Measurements from ENCODE around the gene HNF4A. TPM values are rescaled to one million over a fixed set of nuclear protein-coding genes. Genes with fewer than 3 reads are reported as not detected.

The HNF4A gene
- total and polyA plus RNA-seq, 2 of the 13 experiments (the other 11 are each of a cell fraction or from before 2014, with no cell fraction given): 80.9 to 169 TPM

DNA sequence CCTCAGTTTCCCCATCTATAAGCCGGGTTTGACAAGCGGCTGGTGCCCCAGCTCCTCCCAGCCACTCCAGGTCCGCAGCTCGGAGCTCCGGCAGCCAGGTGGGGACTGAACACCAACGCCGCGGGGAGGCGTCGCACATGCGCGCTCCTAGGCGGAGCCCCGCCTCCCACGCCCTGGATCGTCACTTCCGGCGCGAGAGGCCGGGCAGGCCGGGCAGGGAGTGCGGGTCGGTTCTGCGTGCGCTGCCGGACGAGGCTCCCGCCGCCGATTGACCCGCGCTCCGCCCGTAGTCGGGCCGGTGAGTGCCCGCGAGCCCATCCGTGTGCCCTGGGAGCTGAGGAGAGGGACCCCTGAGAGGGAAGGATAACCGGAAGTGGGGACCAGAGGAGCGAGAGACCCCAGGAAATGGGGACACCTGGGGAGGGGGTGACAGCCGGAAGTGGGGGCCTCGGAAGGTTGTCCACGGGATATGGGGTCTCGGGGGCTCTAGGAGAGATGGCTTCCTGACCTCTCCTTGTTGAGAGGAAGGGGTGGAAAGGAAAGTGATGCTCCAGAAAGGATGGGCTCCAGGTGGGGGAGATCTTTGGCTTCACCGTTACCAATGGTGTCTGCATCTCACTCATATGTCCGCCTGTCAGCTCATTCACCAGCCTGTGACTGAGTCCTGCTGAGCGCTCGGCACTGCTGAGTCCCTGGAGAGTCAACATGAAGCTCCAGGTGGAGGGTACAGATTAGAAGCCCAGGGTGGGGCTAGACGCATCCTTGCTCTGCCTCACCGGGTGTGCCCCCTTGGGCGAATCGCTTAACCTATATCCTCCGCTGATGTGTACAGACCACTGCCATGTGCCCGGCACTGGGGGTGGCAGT lies 120.4 kb downstream of the HNF4A start, which contains the start of gene TTPAL (continued):
- TF ChIP-seq ZNF33A (CRISPR knock-in tag; IDR thresholded peaks at IDR 0.05; ENCODE audit: borderline replicate concordance) (no peak), ZFP1 (CRISPR knock-in tag; IDR thresholded peaks at IDR 0.05) (peak; percentile 63; the same call in 1 of the 2 replicates), ZFYVE20 (CRISPR knock-in tag; IDR thresholded peaks at IDR 0.05; ENCODE audit: borderline replicate concordance, low read depth) (no peak), ZNF776 (CRISPR knock-in tag; IDR thresholded peaks at IDR 0.05) (peak; percentile 99), ZBTB38 (CRISPR knock-in tag; IDR thresholded peaks at IDR 0.05) (peak; percentile 98), NAIF1 (CRISPR knock-in tag; IDR thresholded peaks at IDR 0.05; ENCODE audit: borderline replicate concordance) (peak; percentile 69; the same call in 1 of the 2 replicates), MTA3 (CRISPR knock-in tag; IDR thresholded peaks at IDR 0.05) (no peak), SALL2 (CRISPR knock-in tag; IDR thresholded peaks at IDR 0.05) (peak; percentile 71; the same call in 1 of the 2 replicates), MATR3 (CRISPR knock-in tag; IDR thresholded peaks at IDR 0.05) (no peak), ZNF354B (CRISPR knock-in tag; IDR thresholded peaks at IDR 0.05) (peak; percentile 99), KLF9 (CRISPR knock-in tag; IDR thresholded peaks at IDR 0.05; ENCODE audit: low read depth) (peak; percentile 96), TAF1 (CRISPR knock-in tag; IDR thresholded peaks at IDR 0.05) (peak; percentile 97), FOSL2 (CRISPR knock-in tag; IDR thresholded peaks at IDR 0.05) (peak; percentile 64), ZNF546 (CRISPR knock-in tag; conservative IDR thresholded peaks at IDR 0.05) (peak; percentile 99), HDAC6 (IDR thresholded peaks at IDR 0.05; ENCODE audit: low read depth, low read length) (no peak), ZNF24 (IDR thresholded peaks at IDR 0.05) (no peak), POLR2AphosphoS5 (IDR thresholded peaks at IDR 0.05; ENCODE audit: low read depth, low read length) (peak; percentile 98), SIN3B (IDR thresholded peaks at IDR 0.05; ENCODE audit: low read length) (no peak)
- TF ChIP-seq, protein P1, sequence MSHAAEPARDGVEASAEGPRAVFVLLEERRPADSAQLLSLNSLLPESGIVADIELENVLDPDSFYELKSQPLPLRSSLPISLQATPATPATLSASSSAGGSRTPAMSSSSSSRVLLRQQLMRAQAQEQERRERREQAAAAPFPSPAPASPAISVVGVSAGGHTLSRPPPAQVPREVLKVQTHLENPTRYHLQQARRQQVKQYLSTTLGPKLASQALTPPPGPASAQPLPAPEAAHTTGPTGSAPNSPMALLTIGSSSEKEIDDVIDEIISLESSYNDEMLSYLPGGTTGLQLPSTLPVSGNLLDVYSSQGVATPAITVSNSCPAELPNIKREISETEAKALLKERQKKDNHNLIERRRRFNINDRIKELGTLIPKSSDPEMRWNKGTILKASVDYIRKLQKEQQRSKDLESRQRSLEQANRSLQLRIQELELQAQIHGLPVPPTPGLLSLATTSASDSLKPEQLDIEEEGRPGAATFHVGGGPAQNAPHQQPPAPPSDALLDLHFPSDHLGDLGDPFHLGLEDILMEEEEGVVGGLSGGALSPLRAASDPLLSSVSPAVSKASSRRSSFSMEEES (CRISPR knock-in tag; IDR thresholded peaks at IDR 0.05): peak; percentile 89
- TF ChIP-seq, protein P2, sequence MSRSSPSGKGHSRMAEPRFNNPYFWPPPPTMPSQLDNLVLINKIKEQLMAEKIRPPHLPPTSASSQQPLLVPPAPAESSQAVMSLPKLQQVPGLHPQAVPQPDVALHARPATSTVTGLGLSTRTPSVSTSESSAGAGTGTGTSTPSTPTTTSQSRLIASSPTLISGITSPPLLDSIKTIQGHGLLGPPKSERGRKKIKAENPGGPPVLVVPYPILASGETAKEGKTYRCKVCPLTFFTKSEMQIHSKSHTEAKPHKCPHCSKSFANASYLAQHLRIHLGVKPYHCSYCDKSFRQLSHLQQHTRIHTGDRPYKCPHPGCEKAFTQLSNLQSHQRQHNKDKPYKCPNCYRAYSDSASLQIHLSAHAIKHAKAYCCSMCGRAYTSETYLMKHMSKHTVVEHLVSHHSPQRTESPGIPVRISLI (CRISPR knock-in tag; IDR thresholded peaks at IDR 0.05; ENCODE audit: borderline replicate concordance): peak; percentile 83
- TF ChIP-seq, protein P3, sequence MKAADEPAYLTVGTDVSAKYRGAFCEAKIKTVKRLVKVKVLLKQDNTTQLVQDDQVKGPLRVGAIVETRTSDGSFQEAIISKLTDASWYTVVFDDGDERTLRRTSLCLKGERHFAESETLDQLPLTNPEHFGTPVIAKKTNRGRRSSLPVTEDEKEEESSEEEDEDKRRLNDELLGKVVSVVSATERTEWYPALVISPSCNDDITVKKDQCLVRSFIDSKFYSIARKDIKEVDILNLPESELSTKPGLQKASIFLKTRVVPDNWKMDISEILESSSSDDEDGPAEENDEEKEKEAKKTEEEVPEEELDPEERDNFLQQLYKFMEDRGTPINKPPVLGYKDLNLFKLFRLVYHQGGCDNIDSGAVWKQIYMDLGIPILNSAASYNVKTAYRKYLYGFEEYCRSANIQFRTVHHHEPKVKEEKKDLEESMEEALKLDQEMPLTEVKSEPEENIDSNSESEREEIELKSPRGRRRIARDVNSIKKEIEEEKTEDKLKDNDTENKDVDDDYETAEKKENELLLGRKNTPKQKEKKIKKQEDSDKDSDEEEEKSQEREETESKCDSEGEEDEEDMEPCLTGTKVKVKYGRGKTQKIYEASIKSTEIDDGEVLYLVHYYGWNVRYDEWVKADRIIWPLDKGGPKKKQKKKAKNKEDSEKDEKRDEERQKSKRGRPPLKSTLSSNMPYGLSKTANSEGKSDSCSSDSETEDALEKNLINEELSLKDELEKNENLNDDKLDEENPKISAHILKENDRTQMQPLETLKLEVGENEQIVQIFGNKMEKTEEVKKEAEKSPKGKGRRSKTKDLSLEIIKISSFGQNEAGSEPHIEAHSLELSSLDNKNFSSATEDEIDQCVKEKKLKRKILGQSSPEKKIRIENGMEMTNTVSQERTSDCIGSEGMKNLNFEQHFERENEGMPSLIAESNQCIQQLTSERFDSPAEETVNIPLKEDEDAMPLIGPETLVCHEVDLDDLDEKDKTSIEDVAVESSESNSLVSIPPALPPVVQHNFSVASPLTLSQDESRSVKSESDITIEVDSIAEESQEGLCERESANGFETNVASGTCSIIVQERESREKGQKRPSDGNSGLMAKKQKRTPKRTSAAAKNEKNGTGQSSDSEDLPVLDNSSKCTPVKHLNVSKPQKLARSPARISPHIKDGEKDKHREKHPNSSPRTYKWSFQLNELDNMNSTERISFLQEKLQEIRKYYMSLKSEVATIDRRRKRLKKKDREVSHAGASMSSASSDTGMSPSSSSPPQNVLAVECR (CRISPR knock-in tag; IDR thresholded peaks at IDR 0.05; ENCODE audit: borderline replicate concordance): peak; percentile 99
- TF ChIP-seq, protein P4, sequence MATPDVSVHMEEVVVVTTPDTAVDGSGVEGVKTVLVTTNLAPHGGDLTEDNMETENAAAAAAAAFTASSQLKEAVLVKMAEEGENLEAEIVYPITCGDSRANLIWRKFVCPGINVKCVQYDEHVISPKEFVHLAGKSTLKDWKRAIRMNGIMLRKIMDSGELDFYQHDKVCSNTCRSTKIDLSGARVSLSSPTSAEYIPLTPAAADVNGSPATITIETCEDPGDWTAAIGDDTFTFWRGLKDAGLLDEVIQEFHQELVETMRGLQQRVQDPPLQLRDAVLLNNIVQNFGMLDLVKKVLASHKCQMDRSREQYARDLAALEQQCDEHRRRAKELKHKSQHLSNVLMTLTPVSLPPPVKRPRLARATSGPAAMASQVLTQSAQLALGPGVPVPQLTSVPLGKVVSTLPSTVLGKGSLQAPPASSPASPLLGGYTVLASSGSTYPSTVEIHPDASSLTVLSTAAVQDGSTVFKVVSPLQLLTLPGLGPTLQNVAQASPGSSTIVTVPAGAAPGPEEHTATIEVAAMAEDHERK (CRISPR knock-in tag; IDR thresholded peaks at IDR 0.05; ENCODE audit: low read depth): peak; percentile 79
